Large intestine (tissue), 3 donors: Measurements from ENCODE around the gene CPT1B. TPM values are rescaled to one million over a fixed set of nuclear protein-coding genes. Genes with fewer than 3 reads are reported as not detected.
A peak's percentile ranks its signal among the peaks of the same experiment; 100 is the strongest.

Experiments used
- DNase-seq, 2 donors: peaks; one replicate each; pipeline versions ENCODE4 v3.0.0 to v3.0.0-alpha.2; 2013
- H3K27ac ChIP-seq: one replicate; pipeline ENCODE4 v1.5.1; 2013; ENCODE audit warnings: low read length
- H3K27me3 ChIP-seq: 2 replicates; pipeline ENCODE4 v1.6.1; 2013; ENCODE audit warnings: low read length; ENCODE audit not compliant: control insufficient read depth, insufficient read depth
- H3K36me3 ChIP-seq: 2 replicates; pipeline ENCODE4 v1.6.1; 2013; ENCODE audit warnings: low read length; ENCODE audit not compliant: control insufficient read depth, insufficient read depth
- H3K4me1 ChIP-seq: one replicate; pipeline ENCODE4 v1.6.1; 2013; ENCODE audit warnings: low read length; ENCODE audit not compliant: control insufficient read depth, insufficient read depth
- H3K4me3 ChIP-seq: one replicate; pipeline ENCODE4 v1.5.1; 2013; ENCODE audit warnings: low read length
- H3K9me3 ChIP-seq: one replicate; pipeline ENCODE4 v1.6.1; 2013; ENCODE audit warnings: mild to moderate bottlenecking, low read depth, low read length, moderate library complexity; ENCODE audit not compliant: control insufficient read depth
- WGBS: methylation state at CpG from one replicate; pipeline ENCODE4 v1.1.5; 2013; ENCODE audit warnings: low lambda C conversion rate; ENCODE audit not compliant: insufficient coverage; 5-methylcytosine and 5-hydroxymethylcytosine counted together
- polyA plus RNA-seq: library from polyadenylated mRNA; unstranded; fragments of 120-200 nt; gene quantifications from one replicate; pipeline ENCODE4 v1.2.1, GENCODE V29; 2013

CPT1B gene
- polyA plus RNA-seq, 1 donor, result 19.8 TPM

GRCh38 chr22:50585238-50585637, 7.0 kb upstream of the CPT1B start:
- Histone ChIP-seq H3K36me3 (peaks cover 6% of the 10 kb centered on the region), H3K27me3 (no peaks in the 10 kb centered on the region), H3K4me1 (peaks cover 6% of the 10 kb centered on the region), H3K27ac (no peak overlapping the region), H3K9me3 (no peaks in the 10 kb centered on the region), H3K4me3 (no peak overlapping the region)
- DNase-seq, result no peak
- no CpG with 5 or more reads among the region's 3 CpGs for WGBS

- 100% methylated on average over 3 of the region's 23 CpGs for WGBS
- no peak overlapping the region for H3K27ac ChIP-seq
- no peaks in the 10 kb centered on the region for H3K27me3 ChIP-seq
- no peak overlapping the region for H3K4me3 ChIP-seq
- DNase-seq, result no peak
- H3K9me3 ChIP-seq, result no peaks in the 10 kb centered on the region
- peaks cover 13% of the 10 kb centered on the region for H3K4me1 ChIP-seq
- peaks cover 13% of the 10 kb centered on the region for H3K36me3 ChIP-seq
Measured at GRCh38 chr22:50584106-50585096, 6.2 kb upstream of the CPT1B start.

DNA sequence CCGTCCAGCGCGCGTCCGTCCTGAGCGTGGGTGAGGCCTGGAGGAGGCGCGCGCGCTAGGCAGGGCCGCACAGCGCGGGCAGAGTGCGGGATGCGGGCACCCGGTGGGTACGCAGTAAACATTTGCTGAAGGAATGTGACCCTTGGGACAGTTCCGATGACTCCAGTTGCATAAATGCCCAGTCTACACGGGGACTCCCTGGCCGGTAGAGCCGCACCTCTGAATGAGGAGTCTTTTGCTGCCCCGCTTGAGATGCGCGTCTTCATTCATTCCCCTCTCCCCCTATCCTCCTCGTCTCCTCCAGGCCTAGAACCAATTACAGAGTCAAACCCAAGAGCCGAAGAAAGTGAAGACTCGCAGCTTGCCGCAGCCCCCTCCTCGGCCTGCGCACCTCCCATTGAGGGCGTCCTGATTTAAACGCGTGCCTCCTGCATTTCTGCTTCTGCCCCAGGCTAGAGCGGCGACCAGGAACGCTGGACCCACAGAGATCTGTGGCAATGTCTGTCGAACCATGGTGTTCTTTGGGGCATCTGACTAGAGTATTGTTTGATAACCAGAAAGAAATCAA, 5.2 kb upstream of the CPT1B start:
- no peaks in the 10 kb centered on the region for H3K27me3 ChIP-seq
- peaks cover 17% of the 10 kb centered on the region for H3K36me3 ChIP-seq
- DNase-seq, result no peak
- H3K4me3 ChIP-seq, result peak overlapping the region; percentile 64
- H3K27ac ChIP-seq, result peak overlapping the region; percentile 7
- no CpG with 5 or more reads among the region's 37 CpGs for WGBS
- peaks cover 22% of the 10 kb centered on the region for H3K4me1 ChIP-seq
- H3K9me3 ChIP-seq, result no peaks in the 10 kb centered on the region

- peaks cover 17% of the 10 kb centered on the region for H3K36me3 ChIP-seq
- H3K27me3 ChIP-seq, result no peaks in the 10 kb centered on the region
- H3K4me3 ChIP-seq, result peak within 1 kb of the TSS; percentile 75
- peaks cover 25% of the 10 kb centered on the region for H3K4me1 ChIP-seq
- peak; percentile 98 to 99 for DNase-seq
- peak within 1 kb of the TSS; percentile 88 for H3K27ac ChIP-seq
- WGBS, result no CpG with 5 or more reads among the region's 96 CpGs
- H3K9me3 ChIP-seq, result no peaks in the 10 kb centered on the region
Measured at GRCh38 chr22:50582493-50583293, 4.5 kb upstream of the CPT1B start, which contains the start of gene CHKB. CHKB (minus strand) TSS chr22:50582849; CDS start chr22:50582781, 68 bp downstream.

- H3K9me3 ChIP-seq, result no peaks in the 10 kb centered on the region
- peak overlapping the region; percentile 88 for H3K27ac ChIP-seq
- no CpG with 5 or more reads among the region's 39 CpGs for WGBS
- DNase-seq, result no peak
- H3K4me1 ChIP-seq, result peaks cover 25% of the 10 kb centered on the region
- peak overlapping the region; percentile 75 for H3K4me3 ChIP-seq
- H3K27me3 ChIP-seq, result no peaks in the 10 kb centered on the region
- H3K36me3 ChIP-seq, result peaks cover 17% of the 10 kb centered on the region
Measured at GRCh38 chr22:50581950-50582492, 3.8 kb upstream of the CPT1B start.

DNA sequence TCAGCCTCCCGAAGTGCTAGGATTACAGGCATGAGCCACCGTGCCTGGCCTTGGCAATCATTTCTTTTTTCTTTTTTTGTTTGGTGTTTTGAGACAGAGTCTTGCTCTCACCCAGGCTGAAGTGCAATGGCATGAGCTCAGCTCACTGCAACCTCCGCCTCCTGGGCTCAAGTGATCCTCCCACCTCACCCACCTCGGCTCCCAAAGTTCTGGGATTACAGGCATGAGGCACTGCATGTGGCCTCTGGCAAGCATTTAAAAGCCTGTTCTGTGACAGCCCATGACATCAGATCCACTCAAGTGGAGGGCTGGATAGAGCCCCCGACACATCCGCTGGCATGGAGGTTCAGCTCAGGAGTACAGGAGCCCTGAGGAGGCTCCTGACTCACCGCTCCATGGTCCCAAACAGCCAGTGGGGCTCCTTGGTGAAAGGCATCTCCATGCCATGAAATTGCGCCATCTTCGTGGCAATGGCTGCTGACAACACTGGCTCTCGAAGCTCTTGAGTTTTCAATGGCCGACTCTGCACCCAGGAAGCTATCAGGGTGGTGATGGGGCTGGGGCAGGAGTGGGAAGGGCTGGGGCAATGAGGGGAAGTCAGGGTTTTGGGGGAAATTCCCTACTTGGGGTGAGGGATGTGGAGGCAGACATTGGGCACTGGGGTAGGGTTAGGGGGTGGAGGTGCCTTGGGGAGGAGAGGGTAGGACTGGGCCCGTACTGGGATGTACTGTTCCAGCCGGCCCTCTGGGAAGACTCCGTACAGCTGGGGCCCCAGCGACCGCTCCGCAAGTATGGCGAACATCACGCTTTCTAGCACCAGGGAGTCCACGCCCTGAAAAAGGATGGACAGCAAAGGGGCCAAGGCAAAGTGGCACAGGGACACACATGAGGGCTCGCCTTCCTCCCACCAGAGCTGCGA, 3.1 kb upstream of the CPT1B start:
- peak overlapping the region; percentile 75 for H3K4me3 ChIP-seq
- H3K4me1 ChIP-seq, result peaks cover 25% of the 10 kb centered on the region
- no peak for DNase-seq
- H3K9me3 ChIP-seq, result no peaks in the 10 kb centered on the region
- no peaks in the 10 kb centered on the region for H3K27me3 ChIP-seq
- no CpG with 5 or more reads among the region's 22 CpGs for WGBS
- H3K36me3 ChIP-seq, result peaks cover 17% of the 10 kb centered on the region
- H3K27ac ChIP-seq, result no peak overlapping the region

- H3K27ac ChIP-seq, result no peak overlapping the region
- peaks cover 17% of the 10 kb centered on the region for H3K36me3 ChIP-seq
- H3K4me3 ChIP-seq, result no peak overlapping the region
- DNase-seq, result no peak
- no peaks in the 10 kb centered on the region for H3K9me3 ChIP-seq
- H3K4me1 ChIP-seq, result peaks cover 25% of the 10 kb centered on the region
- H3K27me3 ChIP-seq, result no peaks in the 10 kb centered on the region
- WGBS, result no CpG with 5 or more reads among the region's 4 CpGs
Measured at GRCh38 chr22:50579752-50580151, 1.5 kb upstream of the CPT1B start.

DNA sequence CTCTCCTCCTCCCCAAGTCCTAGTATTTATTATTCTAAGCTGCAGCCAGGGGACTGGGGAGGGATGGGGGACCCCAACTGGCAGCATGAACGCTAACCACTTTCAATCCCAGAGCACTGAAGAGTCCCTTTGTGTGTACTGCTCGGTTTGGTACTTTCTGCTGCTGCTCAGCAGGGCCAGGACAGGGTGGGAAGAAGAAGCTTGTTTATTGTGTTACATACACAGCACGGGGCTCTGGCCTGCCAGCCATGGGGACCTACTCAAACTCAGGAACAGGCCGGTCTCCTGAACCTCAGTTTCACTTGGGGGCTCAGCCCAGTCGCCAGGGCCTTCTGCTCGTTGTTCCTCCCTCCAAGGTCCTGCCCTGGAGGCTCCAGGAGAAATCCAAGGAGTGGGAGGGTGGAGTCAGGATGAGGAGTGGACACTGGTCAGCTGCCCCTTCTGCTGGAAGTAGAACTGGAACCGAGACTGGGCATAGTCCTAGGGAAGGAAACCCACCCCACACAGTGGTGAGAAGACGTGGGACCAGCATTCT, 616 bp upstream of the CPT1B start:
- peaks cover 24% of the 10 kb centered on the region for H3K4me1 ChIP-seq
- H3K9me3 ChIP-seq, result no peaks in the 10 kb centered on the region
- peaks cover 17% of the 10 kb centered on the region for H3K36me3 ChIP-seq
- H3K27me3 ChIP-seq, result no peaks in the 10 kb centered on the region
- peak overlapping the region; percentile 48 for H3K27ac ChIP-seq
- no peak for DNase-seq
- no CpG with 5 or more reads among the region's 8 CpGs for WGBS
- H3K4me3 ChIP-seq, result no peak overlapping the region

- Histone ChIP-seq H3K36me3 (peaks cover 17% of the 10 kb centered on the region), H3K4me3 (no peak overlapping the region), H3K4me1 (peaks cover 19% of the 10 kb centered on the region), H3K27me3 (no peaks in the 10 kb centered on the region), H3K27ac (no peak overlapping the region), H3K9me3 (no peaks in the 10 kb centered on the region)
- DNase-seq, result peak in 1 of 2 donors; percentile 31
- WGBS, result no CpG with 5 or more reads among the region's 23 CpGs
Measured at GRCh38 chr22:50577697-50577986, 585 bp downstream of the CPT1B start.
